ENCODE measurements around the gene KCNK3. TPM values are rescaled to one million over a fixed set of nuclear protein-coding genes. Genes with fewer than 3 reads are reported as not detected.
A peak's percentile ranks its signal among the peaks of the same experiment; 100 is the strongest.

KCNK3 gene
- total RNA-seq, 4 donors from 2014 or later: 4.8 to 8.3 (median 5.6) TPM

DNA sequence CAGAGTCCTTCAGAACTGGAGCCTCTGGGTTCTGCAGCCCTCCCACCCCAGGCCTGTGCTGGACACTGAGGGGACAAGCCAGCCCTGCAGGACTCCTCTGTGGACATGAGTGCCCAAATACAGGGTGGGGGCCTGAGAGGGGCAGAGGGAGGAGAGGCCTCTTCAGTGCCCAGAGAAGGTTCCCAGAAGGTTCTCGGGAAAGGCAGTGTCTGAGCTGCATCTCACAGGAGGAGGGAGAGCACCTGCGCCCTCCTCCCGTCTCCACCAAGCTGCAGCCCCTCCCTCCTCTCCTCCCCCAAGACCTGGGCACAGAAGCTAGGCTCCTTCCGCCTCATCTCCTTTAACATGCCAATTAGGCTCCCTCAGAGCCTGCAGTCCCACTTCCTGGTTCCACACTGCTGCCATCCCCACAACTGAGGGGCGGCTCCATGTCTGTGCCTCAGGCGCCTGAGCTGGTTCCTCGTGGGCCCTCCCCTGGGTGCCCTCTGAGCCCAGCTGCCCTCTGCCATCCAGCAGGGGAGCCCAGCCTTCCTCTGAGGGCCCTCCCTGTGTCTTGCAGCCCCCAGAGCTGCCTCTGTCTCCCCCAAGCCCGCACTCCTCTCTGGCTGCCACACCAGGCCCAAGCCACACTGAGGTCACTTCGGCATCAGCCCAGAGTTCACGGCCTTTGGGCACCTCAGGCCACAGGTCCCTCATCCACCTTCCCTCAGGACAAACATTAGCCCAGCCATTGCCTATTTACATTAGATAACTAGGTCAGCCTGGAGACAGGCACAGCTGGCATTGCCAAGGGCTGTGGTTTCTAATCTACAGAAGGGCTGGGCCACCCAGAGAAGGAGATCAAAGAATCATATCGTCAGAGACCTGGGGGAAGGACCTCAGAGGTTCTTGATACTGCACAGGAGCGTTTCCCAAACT, 28.9 kb downstream of the KCNK3 start:
- peaks cover 47 to 71% of the 10 kb centered on the region in 2 donors for H3K4me1 ChIP-seq
- intact Hi-C loops (cut with DNase I): no loop called here
- H3K4me3 ChIP-seq (replicated peaks in 1 of 3): no peak overlapping the region
- peak overlapping the region; percentile 79 to 96 (median 89) for H3K27ac ChIP-seq
- TF ChIP-seq POLR2A (IDR thresholded peaks at IDR 0.05): no peak
- TF ChIP-seq, protein P1, sequence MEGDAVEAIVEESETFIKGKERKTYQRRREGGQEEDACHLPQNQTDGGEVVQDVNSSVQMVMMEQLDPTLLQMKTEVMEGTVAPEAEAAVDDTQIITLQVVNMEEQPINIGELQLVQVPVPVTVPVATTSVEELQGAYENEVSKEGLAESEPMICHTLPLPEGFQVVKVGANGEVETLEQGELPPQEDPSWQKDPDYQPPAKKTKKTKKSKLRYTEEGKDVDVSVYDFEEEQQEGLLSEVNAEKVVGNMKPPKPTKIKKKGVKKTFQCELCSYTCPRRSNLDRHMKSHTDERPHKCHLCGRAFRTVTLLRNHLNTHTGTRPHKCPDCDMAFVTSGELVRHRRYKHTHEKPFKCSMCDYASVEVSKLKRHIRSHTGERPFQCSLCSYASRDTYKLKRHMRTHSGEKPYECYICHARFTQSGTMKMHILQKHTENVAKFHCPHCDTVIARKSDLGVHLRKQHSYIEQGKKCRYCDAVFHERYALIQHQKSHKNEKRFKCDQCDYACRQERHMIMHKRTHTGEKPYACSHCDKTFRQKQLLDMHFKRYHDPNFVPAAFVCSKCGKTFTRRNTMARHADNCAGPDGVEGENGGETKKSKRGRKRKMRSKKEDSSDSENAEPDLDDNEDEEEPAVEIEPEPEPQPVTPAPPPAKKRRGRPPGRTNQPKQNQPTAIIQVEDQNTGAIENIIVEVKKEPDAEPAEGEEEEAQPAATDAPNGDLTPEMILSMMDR (IDR thresholded peaks at IDR 0.05): no peak
- H3K27me3 ChIP-seq: no peaks in the 10 kb centered on the region
- H3K9me3 ChIP-seq: no peaks in the 10 kb centered on the region
- H3K36me3 ChIP-seq: no peaks in the 10 kb centered on the region
- 84 to 85% methylated on average over 11 to 12 of the region's 12 CpGs for WGBS, 2 donors
- DNase-seq: peak; percentile 45 to 52

DNA sequence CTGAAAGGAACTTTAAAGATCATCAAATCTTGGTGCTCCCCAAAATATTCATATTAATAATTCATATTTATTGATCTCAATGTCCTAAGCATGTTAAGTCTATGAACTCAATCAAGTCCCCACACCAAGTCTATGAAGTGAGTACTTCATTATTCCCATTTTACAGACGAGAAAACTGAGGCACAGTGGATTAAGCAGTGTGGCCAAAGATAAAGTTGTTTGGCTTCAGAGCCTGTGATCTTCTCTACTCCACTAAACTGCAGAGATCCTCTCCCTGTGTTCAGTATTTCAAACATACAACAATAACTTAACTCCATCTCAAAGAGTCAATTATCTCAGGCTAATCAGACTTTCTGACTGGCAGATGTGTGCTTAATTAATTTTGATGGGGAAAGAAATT, 29.8 kb downstream of the KCNK3 start:
- Histone ChIP-seq H3K4me1 (peaks cover 47 to 68% of the 10 kb centered on the region in 2 donors), H3K27ac (peak overlapping the region in 2 of 3 donors; percentile 89 to 96), H3K9me3 (no peaks in the 10 kb centered on the region), H3K36me3 (no peaks in the 10 kb centered on the region), H3K4me3 (replicated peaks in 1 of 3) (no peak overlapping the region), H3K27me3 (no peaks in the 10 kb centered on the region)
- whole genome bisulfite sequencing, 2 donors: 97 to 100% methylated on average over 1 of the region's 1 CpG
- intact Hi-C loops (cut with DNase I): no loop called here
- DNase-seq: no peak
- no peak for TF ChIP-seq POLR2A (IDR thresholded peaks at IDR 0.05)
- TF ChIP-seq, protein P1 (IDR thresholded peaks at IDR 0.05): no peak

DNA sequence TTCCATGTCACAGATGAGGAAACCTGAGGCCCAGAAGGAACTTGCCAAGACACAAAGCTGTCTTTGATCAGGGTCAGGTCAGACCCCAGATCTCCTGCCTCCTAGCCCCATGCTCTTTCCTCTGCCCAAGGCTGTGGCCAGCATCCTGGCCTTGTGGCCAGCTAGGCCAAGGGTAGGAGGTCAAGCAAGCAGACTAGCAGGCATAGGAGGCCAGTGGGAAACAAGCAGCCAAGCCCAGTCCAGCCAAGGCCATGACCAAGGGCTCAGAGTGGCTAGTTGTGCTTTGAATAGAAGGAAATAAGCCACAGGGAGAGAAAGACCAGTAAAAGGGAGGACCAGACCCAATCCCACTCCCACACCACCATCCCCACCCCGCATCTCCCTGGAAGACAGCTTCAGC, 30.4 kb downstream of the KCNK3 start:
- 100% methylated on average over 1 of the region's 1 CpG for WGBS, 2 donors
- no peak for TF ChIP-seq POLR2A (IDR thresholded peaks at IDR 0.05)
- TF ChIP-seq, protein P1 (IDR thresholded peaks at IDR 0.05): no peak
- Histone ChIP-seq H3K27ac (peak overlapping the region; percentile 89 to 96 (median 90)), H3K4me3 (replicated peaks in 1 of 3) (no peak overlapping the region), H3K27me3 (no peaks in the 10 kb centered on the region), H3K4me1 (peaks cover 47 to 63% of the 10 kb centered on the region in 2 donors), H3K9me3 (no peaks in the 10 kb centered on the region), H3K36me3 (no peaks in the 10 kb centered on the region)
- no peak for DNase-seq
- intact Hi-C loops (cut with DNase I): no loop called here

DNA sequence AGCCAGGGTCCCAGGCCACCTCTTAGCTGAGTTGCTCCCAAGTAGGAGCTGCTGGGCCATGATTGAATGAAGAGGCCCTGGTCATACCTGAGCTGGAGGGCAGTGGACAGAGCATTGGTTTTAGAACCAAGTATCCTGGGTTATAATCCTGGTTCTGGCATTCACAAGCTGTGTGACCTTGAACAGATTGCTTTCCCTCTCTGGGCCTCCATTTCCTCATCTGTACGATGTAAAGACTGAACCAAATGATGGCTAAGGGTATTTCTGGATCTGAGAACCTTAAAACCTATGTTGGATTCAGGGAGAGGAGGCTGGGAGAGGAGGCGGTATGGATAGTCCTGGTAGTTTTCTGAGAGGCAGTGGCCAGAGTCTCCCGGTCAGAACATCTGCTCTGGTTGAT, 31.0 kb downstream of the KCNK3 start:
- Histone ChIP-seq H3K27ac (peak overlapping the region; percentile 89 to 96 (median 90)), H3K27me3 (no peaks in the 10 kb centered on the region), H3K4me1 (peaks cover 47 to 63% of the 10 kb centered on the region in 2 donors), H3K36me3 (no peaks in the 10 kb centered on the region), H3K4me3 (replicated peaks in 1 of 3) (no peak overlapping the region), H3K9me3 (no peaks in the 10 kb centered on the region)
- DNase-seq: no peak
- intact Hi-C loops (cut with DNase I): no loop called here
- TF ChIP-seq, protein P1 (IDR thresholded peaks at IDR 0.05): no peak
- TF ChIP-seq POLR2A (IDR thresholded peaks at IDR 0.05): no peak
- 81 to 90% methylated on average over 3 of the region's 3 CpGs for WGBS, 2 donors

Data from thyroid gland (tissue), 4 donors.